ENCODE measurements around the gene RASGRP4.
A peak's percentile ranks its signal among the peaks of the same experiment; 100 is the strongest.
"Not testable (repeated sequence)": the region's sequence is repeated elsewhere in the genome, so short reads cannot be mapped to it uniquely, and the experiment has no call there.

RASGRP4 gene

DNA sequence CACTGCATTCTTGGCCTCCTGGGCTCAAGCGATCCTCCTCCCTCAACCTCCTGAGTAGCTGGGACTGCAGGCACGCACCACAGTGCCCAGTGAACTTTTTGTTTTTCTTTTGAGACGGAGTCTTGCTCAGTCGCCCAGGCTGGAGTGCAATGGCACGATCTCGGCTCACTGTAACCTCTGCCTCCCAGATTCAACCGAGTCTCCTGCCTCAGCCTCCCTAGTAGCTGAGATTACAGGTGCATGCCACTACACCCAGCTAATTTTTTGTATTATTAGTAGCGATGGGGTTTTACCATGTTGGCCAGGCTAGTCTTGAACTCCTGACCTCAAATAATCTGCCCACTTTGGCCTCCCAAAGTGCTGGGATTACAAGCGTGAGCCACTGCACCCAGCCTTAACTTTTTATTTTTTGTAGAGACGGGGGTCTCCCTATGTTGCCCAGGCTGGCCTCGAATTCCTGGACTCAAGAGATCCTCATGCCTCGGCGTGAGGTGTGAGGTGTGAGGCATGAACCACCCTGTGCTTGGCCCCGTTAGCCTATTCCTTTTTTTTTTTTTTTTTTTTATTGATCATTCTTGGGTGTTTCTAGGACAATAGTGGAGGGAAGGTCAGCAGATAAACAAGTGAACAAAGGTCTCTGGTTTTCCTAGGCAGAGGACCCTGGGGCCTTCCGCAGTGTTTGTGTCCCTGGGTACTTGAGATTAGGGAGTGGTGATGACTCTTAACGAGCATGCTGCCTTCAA, 62.9 kb downstream of the RASGRP4 start:
- DNase-seq = not testable (repeated sequence)

- DNase-seq = peak; percentile 74
Observed at GRCh38 chr19:38362076-38362945, 63.7 kb downstream of the RASGRP4 start.

GRCh38 chr19:38361633-38362075, 64.4 kb downstream of the RASGRP4 start:
- peak; percentile 65 for DNase-seq

- DNase-seq = no peak
Observed at GRCh38 chr19:38360839-38361631, 65.0 kb downstream of the RASGRP4 start.

- DNase-seq = no peak
Observed at GRCh38 chr19:38360351-38360750, 65.7 kb downstream of the RASGRP4 start.

GRCh38 chr19:38359242-38360021, 66.6 kb downstream of the RASGRP4 start:
- DNase-seq = no peak
